HT1080 (cell line): Measurements from ENCODE around the gene PTPRK. TPM values are rescaled to one million over a fixed set of nuclear protein-coding genes. Genes with fewer than 3 reads are reported as not detected.

Experiments
- DNase-seq: peaks from one replicate; pipeline ENCODE4 v3.0.0-alpha.2; 2015; ENCODE audit warnings: low read depth
- total RNA-seq: library from RNA; depleted of rRNA; stranded (reverse); fragments of >200 nt; shearing (Covaris generic); gene quantifications from 2 replicates; pipeline ENCODE4 v1.2.3, GENCODE V29; 2014

Gene PTPRK
- total RNA-seq, 1 experiment from 2014 or later = 102 TPM

DNA sequence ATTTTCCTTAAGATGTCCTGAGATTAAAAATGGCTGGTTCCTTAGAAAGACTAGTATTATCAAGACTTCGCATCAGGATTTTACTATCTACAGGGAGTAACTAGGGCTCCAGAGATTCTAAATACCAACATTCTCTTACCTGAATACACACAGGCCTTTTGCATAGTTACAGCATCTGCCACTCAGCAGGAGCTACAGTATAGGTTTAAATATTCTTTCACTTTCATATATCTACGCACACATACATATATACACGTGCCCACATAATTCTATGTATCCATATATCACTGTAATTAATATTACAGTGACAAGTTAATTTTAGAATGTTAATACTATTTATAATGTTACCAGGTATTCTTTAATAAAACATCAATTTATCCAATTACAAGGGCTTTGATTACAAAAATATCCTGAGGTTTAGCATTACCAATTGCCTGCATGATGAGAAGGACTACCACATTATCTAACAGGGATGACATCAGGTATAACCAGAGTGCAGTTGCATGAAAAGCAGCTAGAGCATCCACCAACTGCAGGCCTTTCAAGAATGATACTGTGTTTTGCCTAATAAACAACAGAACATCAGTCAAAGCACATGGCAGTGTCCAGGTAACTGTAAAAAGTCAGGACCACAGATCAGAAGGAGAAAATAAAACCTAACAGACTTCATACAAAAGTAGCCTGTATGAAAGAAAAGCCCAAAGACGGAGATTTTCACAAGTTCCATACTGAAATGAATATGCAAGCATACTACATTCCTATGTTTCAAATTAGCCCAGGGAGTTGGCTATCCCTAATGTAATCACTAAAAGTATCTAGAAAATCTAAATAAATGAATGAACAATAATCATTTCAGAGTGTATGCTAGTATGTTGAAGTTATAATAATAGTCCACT, 268.7 kb downstream of the PTPRK start:
- DNase-seq = no peak

DNA sequence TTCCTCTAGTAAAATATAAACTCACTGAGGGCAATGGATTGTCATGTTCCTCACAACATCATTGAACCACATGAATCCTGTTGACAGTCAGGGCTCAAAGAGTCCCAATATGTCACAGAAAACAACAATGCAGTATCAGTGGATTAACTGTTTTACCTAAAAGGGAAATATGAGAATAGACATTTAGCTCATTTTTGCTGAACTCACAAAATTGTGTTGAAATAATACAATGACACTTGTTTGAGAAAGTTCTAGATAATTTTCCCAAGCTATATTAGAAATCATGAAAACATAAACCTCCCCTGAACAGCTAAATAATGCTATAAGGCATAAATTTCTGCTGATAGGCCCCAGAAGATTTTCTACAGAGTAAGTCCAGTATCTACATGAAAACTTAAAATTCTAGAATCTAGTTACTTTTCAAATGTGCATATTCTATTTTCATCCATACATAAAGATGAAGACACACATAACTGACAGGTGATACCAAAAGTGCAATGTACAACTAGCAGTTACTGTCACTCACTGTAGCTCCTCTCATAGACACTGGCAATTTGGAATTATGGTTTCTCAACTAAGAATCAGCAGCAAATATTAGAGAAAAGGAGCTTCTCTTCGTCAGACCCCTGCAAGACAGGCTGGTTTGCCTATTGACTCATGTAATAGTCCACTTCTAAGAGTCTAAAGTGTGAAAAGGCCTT, 269.9 kb downstream of the PTPRK start:
- no peak for DNase-seq

DNA sequence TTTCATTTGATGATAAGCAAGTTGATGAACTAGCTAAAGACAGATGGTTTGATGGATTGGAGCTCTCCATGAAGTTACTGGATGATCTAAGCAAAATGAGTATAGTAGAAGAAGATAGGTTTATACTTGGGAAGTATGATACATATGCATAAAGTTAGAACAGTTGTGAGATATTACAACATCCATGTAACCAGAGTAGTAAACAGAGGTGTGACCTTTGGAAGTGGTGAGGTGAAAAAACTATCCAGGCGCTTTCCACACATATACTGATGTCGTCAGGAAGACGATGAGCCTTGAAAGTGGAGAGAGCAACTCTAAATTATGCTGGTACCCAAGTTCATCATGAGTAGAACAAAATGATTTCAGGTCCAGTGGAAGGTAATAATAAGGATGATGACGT, 271.0 kb downstream of the PTPRK start:
- DNase-seq = no peak

DNA sequence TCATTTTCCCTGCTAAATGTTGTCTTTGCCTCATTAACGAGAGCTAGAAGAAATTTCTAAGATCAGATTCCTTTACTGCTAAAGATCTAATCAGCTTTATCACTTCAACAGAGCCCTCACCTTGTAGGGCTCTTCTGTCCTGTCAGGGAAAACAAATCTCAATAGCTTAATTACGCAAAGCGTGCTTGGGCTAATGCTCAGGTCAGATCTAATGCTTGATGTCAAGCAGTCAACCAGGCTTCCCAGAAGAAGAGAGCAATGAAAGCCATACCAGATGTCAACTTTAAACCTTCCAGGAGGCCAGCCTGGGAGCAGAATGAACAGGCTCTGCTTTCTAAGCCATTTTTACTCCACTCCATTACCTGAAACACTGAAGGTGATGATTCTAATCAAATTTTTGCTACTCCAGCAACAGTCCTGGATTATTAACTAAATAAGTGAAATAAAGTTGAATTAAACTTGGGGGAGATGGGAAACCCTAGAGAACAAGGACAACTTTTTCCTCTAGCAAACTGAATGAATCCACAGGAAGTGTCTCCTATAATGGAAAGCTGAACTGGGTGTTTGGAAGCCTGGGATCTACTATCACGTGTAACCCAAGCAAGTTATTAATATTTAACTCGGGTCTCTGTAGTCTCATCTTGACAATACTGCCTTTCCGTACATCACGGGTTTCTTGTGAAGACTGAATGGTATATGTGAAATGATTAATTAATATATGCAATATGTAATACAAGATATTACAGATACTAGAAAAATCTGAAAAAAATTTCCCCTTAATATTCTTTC, 273.7 kb downstream of the PTPRK start:
- no peak for DNase-seq

DNA sequence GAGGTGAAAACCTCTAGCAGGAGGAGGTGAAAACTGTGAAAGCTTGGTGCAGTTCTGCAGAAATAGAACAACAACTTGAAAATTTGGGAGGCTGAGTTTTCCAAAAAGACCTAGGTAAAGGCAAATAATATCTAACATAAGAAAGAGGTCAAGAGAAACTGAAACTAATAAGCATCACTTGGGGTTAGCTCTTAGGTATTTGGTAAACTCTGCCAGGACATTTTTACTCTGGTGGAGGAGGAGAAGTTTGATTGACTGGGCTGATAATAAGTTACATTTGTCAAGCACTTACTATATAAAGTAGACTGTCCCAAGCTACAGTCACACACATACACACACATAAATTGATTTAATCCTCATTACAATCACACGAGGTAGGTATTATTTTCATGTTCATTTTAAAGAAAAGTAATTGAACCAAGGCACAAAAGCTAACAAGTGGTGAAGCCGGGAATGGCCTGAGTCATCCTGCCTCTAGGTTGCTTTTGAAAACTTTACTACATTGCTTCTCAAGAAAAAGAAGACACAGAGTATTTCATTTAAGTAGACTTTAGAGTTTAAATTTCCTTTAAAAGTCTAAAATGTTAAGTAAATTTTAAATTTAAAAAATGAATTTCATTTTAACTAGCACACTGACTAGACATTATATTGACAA, 275.5 kb downstream of the PTPRK start:
- DNase-seq = no peak

DNA sequence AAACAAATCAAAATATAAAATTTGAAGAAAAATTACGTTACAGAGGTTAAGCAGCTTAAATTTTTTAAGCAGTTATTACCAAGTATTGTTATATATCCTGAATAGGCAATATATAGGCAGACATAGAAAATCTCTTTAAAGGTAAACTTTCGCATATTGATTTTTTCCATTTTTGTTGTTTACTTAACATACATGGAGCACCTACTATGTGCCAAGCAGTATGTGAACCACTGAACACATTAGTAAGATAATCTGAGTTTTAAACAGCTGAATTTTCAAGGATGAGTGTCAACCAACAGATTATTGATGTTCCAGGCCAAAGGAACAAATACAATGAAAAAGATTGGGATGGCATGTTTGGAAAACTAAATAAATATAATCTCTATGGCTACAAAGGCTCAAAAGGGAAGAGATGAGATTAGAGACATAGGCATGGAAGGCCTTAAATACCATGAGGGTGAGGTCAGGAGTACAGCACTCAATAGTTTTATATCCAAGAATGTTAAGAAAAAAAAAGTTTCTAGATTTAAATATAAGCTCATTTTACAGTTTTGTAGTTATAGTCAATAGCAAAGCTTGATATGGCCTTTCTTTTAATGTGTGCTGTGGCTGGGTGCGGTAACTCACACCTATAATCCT, 277.5 kb downstream of the PTPRK start:
- DNase-seq = no peak

DNA sequence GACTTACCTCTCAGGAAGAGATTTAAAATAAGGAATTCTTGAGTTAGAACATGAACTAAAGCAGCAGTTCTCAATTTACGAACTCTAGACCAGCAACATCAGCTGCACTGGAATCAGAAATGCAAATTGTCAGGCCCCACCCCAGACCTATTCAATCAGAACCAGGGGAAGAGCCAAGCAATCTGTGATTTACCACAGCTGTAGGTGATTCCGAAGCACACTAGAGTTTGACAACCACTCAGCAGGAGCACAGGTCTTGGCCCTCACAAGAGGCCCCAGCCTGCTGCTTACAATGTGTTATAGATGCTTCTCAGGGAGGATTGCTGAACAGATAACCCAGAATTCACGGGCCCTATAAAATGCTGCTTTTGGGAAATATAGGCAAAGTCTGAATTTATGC, 279.2 kb downstream of the PTPRK start:
- no peak for DNase-seq

DNA sequence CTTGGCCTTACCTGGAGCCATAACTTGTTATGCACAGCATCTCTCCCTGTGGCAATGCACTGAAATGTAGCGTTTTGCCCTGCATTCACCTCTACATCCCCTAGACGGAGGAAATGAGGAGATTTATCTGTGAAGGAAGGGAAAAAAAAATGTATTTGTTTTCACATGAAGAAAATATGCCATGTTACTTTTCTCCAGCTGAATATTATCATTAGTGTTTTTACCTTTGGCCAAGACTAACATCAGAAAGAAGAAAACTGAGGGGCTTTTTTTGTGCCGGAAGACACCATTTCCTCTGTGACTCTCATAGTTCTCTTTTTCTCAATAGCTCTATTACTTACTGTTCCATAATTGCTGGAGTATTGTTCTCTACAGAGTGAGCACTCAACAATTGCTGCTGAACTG, 280.4 kb downstream of the PTPRK start:
- no peak for DNase-seq

DNA sequence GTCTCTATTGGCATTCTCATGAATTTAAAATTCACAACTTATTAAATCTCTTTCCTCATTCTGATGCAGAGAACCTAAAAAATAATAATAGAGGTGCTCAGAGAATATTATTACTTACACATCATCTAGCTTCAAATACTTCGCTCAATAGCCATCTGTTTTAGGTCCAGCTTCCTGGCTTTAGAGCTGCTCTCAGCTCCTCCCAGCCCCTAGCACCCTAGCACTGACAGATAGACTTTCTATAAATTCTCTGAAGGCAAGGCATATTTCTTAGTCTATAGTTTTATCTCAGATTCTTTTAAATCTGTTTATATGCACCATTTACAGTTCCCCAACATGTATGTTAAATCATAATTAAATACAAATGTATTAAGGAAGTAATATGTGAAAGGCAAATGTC, 281.3 kb downstream of the PTPRK start:
- DNase-seq = no peak

DNA sequence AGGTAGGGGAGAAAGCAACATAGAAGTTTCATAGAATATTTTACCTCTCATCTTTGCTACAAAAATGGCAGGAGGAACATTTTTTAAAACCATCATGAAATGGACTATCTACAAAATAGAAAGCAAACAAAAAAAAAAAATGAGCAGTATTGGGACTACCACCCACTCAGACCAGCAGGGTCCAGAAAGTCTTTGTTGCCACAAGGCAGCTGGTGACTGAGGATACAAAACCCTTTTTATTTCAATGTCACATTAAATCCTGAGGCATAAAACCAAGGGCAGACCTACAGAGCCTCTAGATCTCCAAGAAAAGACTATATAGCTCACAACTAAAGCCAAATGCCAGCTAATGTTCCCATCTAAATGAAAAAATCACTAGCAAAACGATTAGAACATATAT, 282.2 kb downstream of the PTPRK start:
- no peak for DNase-seq

DNA sequence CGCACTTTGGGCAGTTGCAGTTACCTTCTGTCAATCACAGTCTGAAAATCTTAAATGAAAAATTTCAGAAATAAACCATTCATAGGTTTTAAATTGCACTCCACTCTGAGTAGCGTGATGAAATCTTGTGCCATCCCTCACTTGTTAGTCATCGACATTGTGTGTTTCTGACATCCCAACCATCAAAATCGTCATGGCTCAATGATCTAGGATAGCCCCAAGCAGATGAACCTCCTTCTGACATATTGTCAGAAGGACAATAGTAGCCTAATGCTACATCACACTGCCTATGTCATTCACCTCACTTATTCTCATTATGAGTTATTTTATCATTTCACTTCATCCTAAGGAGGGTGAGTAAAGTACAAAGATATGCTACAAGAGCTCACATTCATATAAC, 284.8 kb downstream of the PTPRK start:
- DNase-seq = no peak

DNA sequence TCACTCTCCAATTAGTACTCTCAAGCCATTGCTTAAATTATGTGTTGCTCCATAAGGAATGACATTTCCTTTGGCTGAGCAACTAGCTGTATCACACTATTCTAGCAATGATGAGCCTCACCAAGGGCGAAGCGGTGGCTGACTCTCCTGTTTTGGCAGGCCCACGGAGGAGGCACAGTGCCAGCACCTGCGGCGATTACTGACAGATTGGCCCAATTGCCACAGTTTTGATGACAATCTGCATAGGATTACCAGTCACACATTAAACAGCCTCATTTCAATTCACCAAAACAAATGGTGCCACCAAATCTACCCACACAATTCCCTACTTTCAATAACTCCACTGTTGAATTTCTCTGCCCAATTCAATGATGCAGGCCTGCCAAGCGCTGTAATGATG, 286.9 kb downstream of the PTPRK start:
- no peak for DNase-seq

DNA sequence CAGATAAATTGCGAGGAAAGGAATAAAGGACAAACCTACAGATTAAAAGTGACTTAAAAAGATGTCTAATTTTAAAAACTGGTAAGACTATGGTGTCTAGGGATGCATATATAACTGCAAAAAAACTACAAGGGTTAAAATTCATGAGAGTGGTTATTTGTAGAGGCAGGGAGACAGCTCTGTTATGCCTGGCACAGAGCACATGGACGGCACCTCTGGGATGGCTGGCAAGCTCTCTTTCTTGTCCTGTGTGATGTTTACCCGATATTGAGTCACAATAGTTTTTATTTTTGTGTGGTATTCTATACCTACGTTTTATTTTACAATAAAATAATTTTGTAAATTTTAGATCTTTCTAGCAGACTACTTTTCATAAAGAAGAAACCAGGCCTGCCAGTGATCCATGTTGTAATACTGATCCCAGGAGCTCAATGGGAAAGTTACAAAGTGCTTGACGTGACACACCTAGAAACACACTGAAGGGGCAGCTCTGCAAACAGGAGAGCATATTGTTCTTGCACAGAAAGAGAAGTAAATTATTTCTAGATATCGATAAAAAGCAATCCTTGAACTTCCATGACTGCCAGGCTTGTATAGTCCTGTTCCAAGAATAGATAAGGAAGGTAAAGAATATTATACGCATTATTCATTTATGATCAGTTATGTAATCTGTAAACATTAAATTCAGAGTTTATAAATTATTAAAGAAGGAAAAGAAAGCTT, 290.0 kb downstream of the PTPRK start:
- DNase-seq = no peak

DNA sequence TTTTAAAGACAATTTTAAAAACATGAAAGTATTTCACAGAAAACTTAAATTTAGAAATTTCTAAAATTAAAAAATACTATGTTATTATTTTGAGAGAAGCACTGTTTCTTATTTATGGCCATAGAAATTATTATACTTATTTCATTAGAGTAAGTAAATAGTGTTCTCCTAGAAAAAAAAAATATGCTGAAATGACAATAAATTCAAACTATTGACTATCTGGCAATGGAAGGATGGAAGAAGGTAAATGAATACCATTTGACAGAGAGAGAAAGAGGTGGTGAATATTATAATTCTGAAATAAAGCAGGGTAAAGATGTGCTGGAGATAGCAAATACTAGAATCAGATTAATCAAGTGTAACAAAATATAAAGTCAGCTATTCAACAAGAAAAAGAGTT, 294.8 kb downstream of the PTPRK start:
- no peak for DNase-seq

DNA sequence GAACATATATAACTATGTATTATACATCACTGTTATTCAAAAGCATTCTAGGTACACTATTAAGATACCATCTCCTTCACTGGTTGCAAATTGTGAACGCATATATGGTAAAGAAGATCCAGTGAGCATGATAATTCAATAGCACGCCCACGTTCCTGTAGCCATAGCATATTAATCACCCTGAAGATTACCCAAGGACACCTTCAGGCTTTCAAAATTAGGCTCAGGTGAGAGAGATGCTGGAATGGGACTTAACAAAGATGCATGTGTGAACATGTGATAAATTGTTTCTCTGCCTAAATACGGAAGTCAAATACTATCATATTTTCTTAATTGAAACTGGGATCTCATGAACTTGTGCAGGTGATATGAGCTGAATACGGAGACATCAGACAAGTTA, 303.5 kb downstream of the PTPRK start:
- DNase-seq = no peak

DNA sequence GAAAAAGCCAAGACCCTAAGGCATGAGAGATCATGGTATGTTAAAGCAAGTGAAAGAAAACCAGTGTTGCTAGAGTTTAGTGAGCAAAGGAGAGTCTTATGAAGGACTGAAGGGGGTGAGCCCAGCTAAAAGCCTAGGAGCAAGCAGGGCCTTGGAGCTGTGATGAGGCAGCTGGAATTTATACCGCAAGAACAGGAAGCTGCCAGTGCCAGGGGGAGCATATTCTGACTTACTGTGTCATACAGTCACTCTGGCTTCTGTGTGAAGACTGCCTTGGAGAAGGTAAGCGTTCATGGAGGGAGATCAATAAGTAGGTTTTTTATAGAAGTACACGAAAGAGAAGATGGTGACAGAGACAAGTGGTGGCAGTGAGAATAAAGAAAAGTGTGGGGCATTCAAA, 310.6 kb downstream of the PTPRK start:
- DNase-seq = peak; percentile 90

DNA sequence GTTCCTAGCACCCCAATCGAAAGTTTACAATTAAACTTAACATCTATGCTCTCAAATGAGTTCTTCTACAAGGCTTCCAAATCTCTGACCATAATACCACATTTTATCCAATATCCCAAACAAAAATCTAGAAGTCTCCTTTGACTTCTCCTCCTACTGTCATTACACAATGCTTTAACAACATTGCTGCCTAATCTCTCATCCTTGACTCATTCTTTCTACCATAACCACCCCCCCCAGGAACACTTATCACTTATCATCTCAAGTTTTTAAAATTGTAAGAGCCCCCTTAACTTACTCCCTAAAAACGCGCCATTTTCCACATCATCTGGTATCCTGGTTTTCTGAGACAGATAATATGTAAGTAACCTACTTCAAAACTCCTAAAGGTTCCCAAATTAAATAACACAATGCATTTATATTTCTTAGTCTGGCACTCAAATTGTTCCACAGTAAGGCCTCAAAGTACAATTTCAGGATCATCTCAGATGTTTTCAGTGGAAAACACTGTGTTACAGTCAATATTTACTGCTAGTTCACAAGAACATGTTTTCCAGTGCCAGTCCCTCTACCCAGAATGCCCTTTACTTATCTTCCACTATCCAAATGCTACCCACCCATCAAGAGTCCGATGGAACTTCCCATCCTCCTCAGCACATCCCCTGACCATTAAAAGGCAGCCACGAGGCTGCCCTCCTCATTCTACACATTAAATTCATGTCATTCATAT, 311.4 kb downstream of the PTPRK start:
- peak; percentile 64 for DNase-seq

DNA sequence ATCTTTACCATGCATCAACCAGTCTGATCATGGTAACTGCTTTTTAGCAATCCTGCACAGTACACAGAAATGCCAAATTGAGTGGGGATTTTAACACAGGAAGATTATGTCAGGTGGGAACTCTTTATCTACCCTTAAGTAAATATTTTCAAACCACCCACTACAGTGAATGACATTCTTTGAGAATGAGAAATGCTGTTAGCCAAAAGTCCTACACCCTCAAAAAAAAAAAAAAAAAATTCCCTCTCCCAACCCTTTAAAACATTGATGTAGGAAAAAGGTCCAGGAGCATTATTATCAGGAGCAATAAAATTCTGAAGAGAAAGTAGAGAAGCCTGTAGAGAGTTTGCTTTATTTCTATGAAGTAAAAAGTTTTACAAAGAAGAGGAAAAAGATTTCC, 312.3 kb downstream of the PTPRK start:
- DNase-seq = peak; percentile 80

DNA sequence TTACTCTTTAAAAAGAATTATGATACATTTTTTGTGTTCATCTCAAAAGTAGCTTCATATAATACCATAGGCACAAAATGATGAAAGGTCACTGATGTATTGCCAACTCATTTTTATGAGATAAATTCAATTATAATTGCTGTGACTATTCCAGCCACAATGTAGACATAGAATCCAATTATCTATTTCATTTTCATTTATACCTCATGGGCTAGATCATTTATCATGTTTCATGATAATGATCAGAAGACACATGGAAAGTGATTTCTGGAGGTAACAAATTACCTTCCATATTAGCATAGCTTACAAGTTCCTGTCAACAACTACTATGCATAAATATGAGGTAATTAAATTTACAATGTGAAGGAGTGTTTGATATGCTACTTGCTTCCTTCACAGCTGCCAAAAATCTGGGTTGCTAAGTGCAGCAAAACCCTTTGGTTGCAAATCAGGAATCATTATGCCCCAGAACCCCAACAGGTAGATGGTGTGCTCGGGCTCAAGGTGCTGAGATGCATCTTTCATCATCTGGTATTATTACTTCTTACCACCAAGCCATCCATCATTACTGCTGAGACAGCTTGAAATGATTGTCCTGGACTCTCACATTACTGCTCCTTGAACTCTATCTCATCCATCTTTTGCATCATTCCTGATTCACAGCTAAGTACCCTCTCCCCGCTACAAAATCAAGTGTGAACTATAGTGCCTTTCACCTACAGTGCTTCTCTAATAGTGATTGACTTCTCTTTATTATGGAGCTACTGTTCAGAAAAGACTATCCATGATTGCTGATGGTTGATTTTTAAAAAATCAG, 313.6 kb downstream of the PTPRK start:
- no peak for DNase-seq
